Loucy (cell line): Measurements from ENCODE around the gene WWC1.

ENCODE experiments used
- CTCF ChIP-seq: fragments of 200-600 bp; sonication (generic); conservative IDR thresholded peaks from 2 replicates; pipeline ENCODE4 v1.5.1; 2014; ENCODE audit warnings: mild to moderate bottlenecking, antibody characterized with exemption, low read length
- EZH2phosphoT487 ChIP-seq: fragments of 200-600 bp; IDR thresholded peaks from 2 replicates; pipeline ENCODE4 v1.6.1; 2018; ENCODE audit warnings: antibody characterized with exemption, mild to moderate bottlenecking, moderate library complexity, borderline replicate concordance

DNA sequence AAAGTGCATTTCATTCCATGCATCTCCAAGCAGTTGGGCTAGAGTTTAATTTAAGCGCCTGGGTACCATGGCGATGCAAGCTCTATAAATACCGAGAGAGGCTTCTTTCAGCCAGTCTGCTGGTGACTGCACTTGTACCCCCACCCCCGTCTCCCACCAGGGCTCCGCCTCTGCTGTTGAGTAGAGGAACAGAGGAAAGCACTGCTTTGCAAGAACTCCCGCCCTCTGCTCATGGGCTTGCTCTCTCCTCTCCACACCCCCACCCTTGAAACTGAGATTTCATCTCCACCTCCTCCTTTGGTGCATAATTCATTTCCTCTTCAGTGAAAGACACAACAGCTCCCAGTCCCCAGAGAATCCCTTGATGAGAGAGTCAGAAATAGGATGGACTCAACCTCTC is 5.1 kb upstream of the WWC1 start:
- TF ChIP-seq CTCF: no peak
- no peak for TF ChIP-seq EZH2phosphoT487
